ENCODE measurements around the gene ARHGAP6. TPM values are rescaled to one million over a fixed set of nuclear protein-coding genes. Genes with fewer than 3 reads are reported as not detected.
"Not testable (repeated sequence)": the region's sequence is repeated elsewhere in the genome, so short reads cannot be mapped to it uniquely, and the experiment has no call there.

The ARHGAP6 gene
- polyA plus RNA-seq, 1 experiment, result 1.3 TPM

- DNase-seq (ENCODE audit: low read depth), result no peak
- CTCF ChIA-PET, result no interaction called here
- POLR2A ChIA-PET, result no interaction called here
- Histone ChIP-seq H3K36me3 (ENCODE audit: control insufficient read depth, insufficient read depth, low read length) (no peaks in the 10 kb centered on the region), H3K27me3 (ENCODE audit: control insufficient read depth, insufficient read depth, low read length) (no peaks in the 10 kb centered on the region), H3K4me3 (ENCODE audit: low read depth, low read length) (no peak overlapping the region)
- no peak for TF ChIP-seq CTCF (IDR thresholded peaks at IDR 0.05; ENCODE audit: insufficient read depth, low read depth, low read length)
Observed at GRCh38 chrX:11242704-11243103, 423.0 kb downstream of the ARHGAP6 start.

- no peaks in the 10 kb centered on the region for H3K36me3 ChIP-seq (ENCODE audit: control insufficient read depth, insufficient read depth, low read length)
- H3K4me3 ChIP-seq (ENCODE audit: low read depth, low read length), result no peak overlapping the region
- no peaks in the 10 kb centered on the region for H3K27me3 ChIP-seq (ENCODE audit: control insufficient read depth, insufficient read depth, low read length)
- TF ChIP-seq CTCF (IDR thresholded peaks at IDR 0.05; ENCODE audit: insufficient read depth, low read depth, low read length), result no peak
- CTCF ChIA-PET, result no interaction called here
- no peak for DNase-seq (ENCODE audit: low read depth)
- POLR2A ChIA-PET, result no interaction called here
Observed at GRCh38 chrX:11241720-11242119, 424.0 kb downstream of the ARHGAP6 start.

GRCh38 chrX:11239230-11239629 lies 426.5 kb downstream of the ARHGAP6 start:
- DNase-seq (ENCODE audit: low read depth), result peak; percentile 35
- no peak overlapping the region for H3K4me3 ChIP-seq (ENCODE audit: low read depth, low read length)
- ChIA-PET CTCF (interaction anchor here (0.6 to 1.3 kb wide), 2 partner anchors 14 to 16 kb away, joined by 3 to 5 read pairs; no protein-coding TSS in a partner anchor), POLR2A (no interaction called here)
- H3K36me3 ChIP-seq (ENCODE audit: control insufficient read depth, insufficient read depth, low read length), result no peaks in the 10 kb centered on the region
- no peaks in the 10 kb centered on the region for H3K27me3 ChIP-seq (ENCODE audit: control insufficient read depth, insufficient read depth, low read length)
- TF ChIP-seq CTCF (IDR thresholded peaks at IDR 0.05; ENCODE audit: insufficient read depth, low read depth, low read length), result no peak

- CTCF ChIA-PET, result not testable (repeated sequence)
Observed at GRCh38 chrX:11235377-11235776, 430.3 kb downstream of the ARHGAP6 start.

GRCh38 chrX:11215191-11215921 lies 450.4 kb downstream of the ARHGAP6 start:
- no peaks in the 10 kb centered on the region for H3K27me3 ChIP-seq (ENCODE audit: control insufficient read depth, insufficient read depth, low read length)
- CTCF ChIA-PET, result no interaction called here
- no peak for TF ChIP-seq CTCF (IDR thresholded peaks at IDR 0.05; ENCODE audit: insufficient read depth, low read depth, low read length)
- H3K36me3 ChIP-seq (ENCODE audit: control insufficient read depth, insufficient read depth, low read length), result no peaks in the 10 kb centered on the region
- H3K4me3 ChIP-seq (ENCODE audit: low read depth, low read length), result no peak overlapping the region
- DNase-seq (ENCODE audit: low read depth), result no peak
- POLR2A ChIA-PET, result no interaction called here

More at GRCh38 chrX:11235377-11235776, 430.3 kb downstream of the ARHGAP6 start:
- H3K36me3 ChIP-seq (ENCODE audit: control insufficient read depth, insufficient read depth, low read length); H3K4me3 ChIP-seq (ENCODE audit: low read depth, low read length); POLR2A ChIA-PET; H3K27me3 ChIP-seq (ENCODE audit: control insufficient read depth, insufficient read depth, low read length); DNase-seq (ENCODE audit: low read depth): not testable (repeated sequence)

Measured in BJ (cell line).